Testis (tissue), 2 donors: ENCODE data around the gene ZNF79.

Experiments
- POLR2A ChIP-seq: fragments of 450-650 bp; IDR thresholded peaks from one replicate; pipeline ENCODE4 v1.6.1; 2017; ENCODE audit warnings: antibody characterized with exemption, mild to moderate bottlenecking, moderate library complexity
- TF ChIP-seq, protein P1 (sequence below), 3 experiments: fragments of 450-650 bp in 2 of 3; fragments of 200-600 bp in 1 of 3; sonication (generic) in 1 of 3; IDR thresholded peaks; one replicate each; pipeline ENCODE4 v1.5.1; 2016 to 2019; ENCODE audit warnings: antibody characterized with exemption in 3 of 3, mild to moderate bottlenecking in 2 of 3, moderate library complexity in 1 of 3

DNA sequence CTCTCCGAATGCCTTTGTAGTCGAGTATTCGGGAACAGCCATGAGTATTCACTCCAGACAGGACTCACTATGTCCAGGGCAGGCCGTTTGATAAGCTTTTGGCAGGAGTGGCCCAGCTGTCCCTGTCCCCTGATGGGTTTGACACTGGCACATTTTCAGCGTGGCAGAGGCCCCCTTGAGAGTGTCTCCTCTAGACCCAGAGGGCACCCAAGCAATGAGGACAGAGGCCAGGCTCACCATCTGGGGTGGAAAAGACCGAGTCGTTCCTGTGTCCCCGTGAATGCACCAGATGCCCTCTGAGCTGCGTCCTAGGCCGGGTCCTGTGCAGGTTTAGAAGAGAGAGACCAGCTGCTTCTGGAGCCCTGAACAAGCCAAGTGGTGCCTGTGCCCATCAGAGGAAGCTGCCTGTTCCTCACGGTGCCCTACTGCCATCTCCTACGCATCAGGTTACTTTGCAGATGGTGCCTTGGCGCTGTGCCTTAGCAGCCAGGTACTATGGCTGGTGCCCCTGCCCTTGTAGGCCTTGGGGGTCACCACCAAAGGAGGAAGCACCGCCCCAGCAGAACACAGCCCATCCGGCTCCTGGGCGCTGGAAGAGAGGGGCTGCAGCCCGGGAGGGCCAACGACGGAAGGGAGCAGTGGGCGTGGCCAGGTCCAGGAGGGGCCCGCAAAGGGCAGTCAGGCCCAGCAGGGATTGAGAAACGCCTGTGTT, 69.6 kb downstream of the ZNF79 start:
- no peak for TF ChIP-seq POLR2A
- TF ChIP-seq, protein P1, sequence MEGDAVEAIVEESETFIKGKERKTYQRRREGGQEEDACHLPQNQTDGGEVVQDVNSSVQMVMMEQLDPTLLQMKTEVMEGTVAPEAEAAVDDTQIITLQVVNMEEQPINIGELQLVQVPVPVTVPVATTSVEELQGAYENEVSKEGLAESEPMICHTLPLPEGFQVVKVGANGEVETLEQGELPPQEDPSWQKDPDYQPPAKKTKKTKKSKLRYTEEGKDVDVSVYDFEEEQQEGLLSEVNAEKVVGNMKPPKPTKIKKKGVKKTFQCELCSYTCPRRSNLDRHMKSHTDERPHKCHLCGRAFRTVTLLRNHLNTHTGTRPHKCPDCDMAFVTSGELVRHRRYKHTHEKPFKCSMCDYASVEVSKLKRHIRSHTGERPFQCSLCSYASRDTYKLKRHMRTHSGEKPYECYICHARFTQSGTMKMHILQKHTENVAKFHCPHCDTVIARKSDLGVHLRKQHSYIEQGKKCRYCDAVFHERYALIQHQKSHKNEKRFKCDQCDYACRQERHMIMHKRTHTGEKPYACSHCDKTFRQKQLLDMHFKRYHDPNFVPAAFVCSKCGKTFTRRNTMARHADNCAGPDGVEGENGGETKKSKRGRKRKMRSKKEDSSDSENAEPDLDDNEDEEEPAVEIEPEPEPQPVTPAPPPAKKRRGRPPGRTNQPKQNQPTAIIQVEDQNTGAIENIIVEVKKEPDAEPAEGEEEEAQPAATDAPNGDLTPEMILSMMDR (IDR thresholded peaks at IDR 0.05): no peak
